Keratinocyte (primary cell): ENCODE data around the gene NLRX1. TPM values are rescaled to one million over a fixed set of nuclear protein-coding genes. Genes with fewer than 3 reads are reported as not detected.
A peak's percentile ranks its signal among the peaks of the same experiment; 100 is the strongest.

Source experiments
- DNase-seq: peaks from one replicate; pipeline ENCODE4 v3.0.0-alpha.2; 2011; ENCODE audit warnings: low read depth, missing footprints, low spot score
- FAIRE-seq: peaks from 2 replicates; lab custom pipeline; 2011; peaks lifted over from hg19 to GRCh38; lab: Jason Lieb, UNC
- H2AFZ ChIP-seq: 2 replicates; pipeline ENCODE4 v1.6.0; 2012; ENCODE audit warnings: low read length, control low read depth, inconsistent platforms; ENCODE audit not compliant: control insufficient read depth
- H3K27ac ChIP-seq: 2 replicates; pipeline ENCODE4 v1.5.1; 2011; ENCODE audit warnings: low read length; ENCODE audit not compliant: control insufficient read depth, insufficient read depth
- H3K27me3 ChIP-seq: 3 replicates; pipeline ENCODE4 v1.6.0; 2011; ENCODE audit warnings: low read length; ENCODE audit not compliant: control insufficient read depth, insufficient read depth; ENCODE audit errors: extremely low read depth
- H3K36me3 ChIP-seq, 2 experiments: 2 replicates in 1 of 2; 3 replicates in 1 of 2; pipeline ENCODE4 v1.5.1; 2011; ENCODE audit warnings: low read length in 2 of 2, mild to moderate bottlenecking in 1 of 2; ENCODE audit not compliant: control insufficient read depth in 2 of 2, insufficient read depth in 2 of 2; ENCODE audit errors: extremely low read depth in 1 of 2
- H3K4me1 ChIP-seq: 3 replicates; pipeline ENCODE4 v1.5.1; 2011; ENCODE audit warnings: low read length; ENCODE audit not compliant: control insufficient read depth, insufficient read depth; ENCODE audit errors: extremely low read depth
- H3K4me2 ChIP-seq: 3 replicates; pipeline ENCODE4 v1.6.0; 2011; ENCODE audit warnings: low read depth, low read length; ENCODE audit not compliant: control insufficient read depth, insufficient read depth; ENCODE audit errors: extremely low read depth
- H3K4me3 ChIP-seq, 3 experiments: fragments of 200-600 bp in 1 of 3; sonication (generic) in 1 of 3; 2 replicates in 2 of 3; 3 replicates in 1 of 3; pipeline ENCODE4 v1.5.1; 2011 to 2016; ENCODE audit warnings: low read length in 3 of 3, mild to moderate bottlenecking in 3 of 3, control low read depth in 2 of 3, inconsistent platforms in 1 of 3, low read depth in 1 of 3, mixed read lengths in 1 of 3, mixed run types in 1 of 3, moderate library complexity in 1 of 3; ENCODE audit not compliant: control insufficient read depth in 2 of 3, insufficient read depth in 2 of 3; ENCODE audit errors: extremely low read depth in 1 of 3
- H3K79me2 ChIP-seq: 2 replicates; pipeline ENCODE4 v1.6.0; 2012; ENCODE audit warnings: low read length; ENCODE audit not compliant: control insufficient read depth, insufficient read depth
- H3K9ac ChIP-seq: 3 replicates; pipeline ENCODE4 v1.6.0; 2011; ENCODE audit warnings: low read length; ENCODE audit not compliant: control insufficient read depth, insufficient read depth; ENCODE audit errors: extremely low read depth
- H3K9me1 ChIP-seq: 3 replicates; pipeline ENCODE4 v1.6.0; 2011; ENCODE audit warnings: low read length; ENCODE audit not compliant: control insufficient read depth, insufficient read depth; ENCODE audit errors: extremely low read depth
- H3K9me3 ChIP-seq: 2 replicates; pipeline ENCODE4 v1.5.1; 2012; ENCODE audit warnings: low read depth, low read length; ENCODE audit not compliant: control insufficient read depth
- H4K20me1 ChIP-seq: 3 replicates; pipeline ENCODE4 v1.6.0; 2011; ENCODE audit warnings: low read length; ENCODE audit not compliant: control insufficient read depth, insufficient read depth; ENCODE audit errors: extremely low read depth
- CTCF ChIP-seq, 3 experiments: IDR thresholded peaks in 1 of 3; conservative IDR thresholded peaks in 1 of 3; optimal IDR thresholded peaks in 1 of 3; 2 replicates in 2 of 3; 3 replicates in 1 of 3; pipeline versions ENCODE3 to v1.5.1; 2011; ENCODE audit warnings: low read length in 3 of 3, mild to moderate bottlenecking in 3 of 3, moderate library complexity in 2 of 3, control low read depth in 1 of 3, inconsistent platforms in 1 of 3; ENCODE audit not compliant: insufficient read depth in 2 of 3; ENCODE audit errors: extremely low read depth in 1 of 3
- EZH2 ChIP-seq: IDR thresholded peaks from one replicate; pipeline ENCODE4 v1.6.1; 2012; ENCODE audit warnings: inconsistent platforms, mild to moderate bottlenecking, low read length, moderate library complexity
- dilution Hi-C: fragments of 300-500 bp; cut with MboI; formaldehyde crosslinking; loops from one replicate; pipeline ENCODE4 v1.7.0; 2020; ENCODE audit warnings: low sequenced_read_pairs; ENCODE audit not compliant: extremely low pct_ligation_motif_present
- polyA plus RNA-seq, 5 experiments: library from polyadenylated mRNA; depleted of rRNA in 3 of 5; stranded (reverse) in 3 of 5; stranded (forward) in 1 of 5; unstranded in 1 of 5; fragments of >200 nt; gene quantifications; 1 replicate in 1 of 5; 2 replicates in 3 of 5; 3 replicates in 1 of 5; pipeline versions ENCODE4 v1.2.1 to v1.2.3, GENCODE V29; 2011 to 2012; ENCODE audit warnings: missing spikeins in 2 of 5, low read depth in 1 of 5, low replicate concordance in 1 of 5

Gene NLRX1
- polyA plus RNA-seq, 1 donor (not counting 4 experiments of a cell fraction or from before 2014, with no cell fraction given) = 8.1 TPM

GRCh38 chr11:119121811-119122124 lies 46.8 kb upstream of the NLRX1 start:
- peak overlapping the region; percentile 83 to 89 (median 85) for H3K4me3 ChIP-seq
- peak overlapping the region; percentile 95 for H3K4me2 ChIP-seq
- H3K9me1 ChIP-seq = no peaks in the 10 kb centered on the region
- peaks cover 22% of the 10 kb centered on the region for H3K4me1 ChIP-seq
- no peaks in the 10 kb centered on the region for H3K9me3 ChIP-seq
- TF ChIP-seq EZH2 = no peak
- no peak for TF ChIP-seq CTCF (optimal IDR thresholded peaks at IDR 0.05 in 1 of 3, IDR thresholded peaks at IDR 0.05 in 1 of 3, conservative IDR thresholded peaks at IDR 0.05 in 1 of 3; ENCODE audit: extremely low read depth in 1 of 3, insufficient read depth in 2 of 3, low read length in 3 of 3)
- no peaks in the 10 kb centered on the region for H3K27me3 ChIP-seq
- FAIRE-seq (no peak), DNase-seq (no peak)
- dilution Hi-C loops = no loop called here
- H3K27ac ChIP-seq = peak overlapping the region; percentile 64
- peaks cover 4 to 5% of the 10 kb centered on the region in 2 experiments for H3K36me3 ChIP-seq
- peak overlapping the region; percentile 95 for H2AFZ ChIP-seq
- H4K20me1 ChIP-seq = no peaks in the 10 kb centered on the region
- peaks cover 23% of the 10 kb centered on the region for H3K79me2 ChIP-seq
- peak overlapping the region; percentile 91 for H3K9ac ChIP-seq

GRCh38 chr11:119125821-119126220 lies 42.7 kb upstream of the NLRX1 start:
- peaks cover 8 to 12% of the 10 kb centered on the region in 2 experiments for H3K36me3 ChIP-seq
- dilution Hi-C loops = no loop called here
- no peak for FAIRE-seq

More at GRCh38 chr11:119125821-119126220, 42.7 kb upstream of the NLRX1 start:
- no peak overlapping the region for H2AFZ ChIP-seq
- no peaks in the 10 kb centered on the region for H3K9me3 ChIP-seq
- H4K20me1 ChIP-seq = no peaks in the 10 kb centered on the region
- H3K4me3 ChIP-seq = no peak overlapping the region
- H3K27me3 ChIP-seq = no peaks in the 10 kb centered on the region
- H3K4me2 ChIP-seq = no peak overlapping the region
- H3K9ac ChIP-seq = no peak overlapping the region
- H3K27ac ChIP-seq = no peak overlapping the region
- DNase-seq = no peak
- TF ChIP-seq EZH2 = no peak
- no peak for TF ChIP-seq CTCF (optimal IDR thresholded peaks at IDR 0.05 in 1 of 3, IDR thresholded peaks at IDR 0.05 in 1 of 3, conservative IDR thresholded peaks at IDR 0.05 in 1 of 3; ENCODE audit: extremely low read depth in 1 of 3, insufficient read depth in 2 of 3, low read length in 3 of 3)
- H3K4me1 ChIP-seq = peaks cover 17% of the 10 kb centered on the region
- H3K79me2 ChIP-seq = peaks cover 24% of the 10 kb centered on the region
- no peaks in the 10 kb centered on the region for H3K9me1 ChIP-seq
